ENCODE data around the gene BTBD10.

The BTBD10 gene

DNA sequence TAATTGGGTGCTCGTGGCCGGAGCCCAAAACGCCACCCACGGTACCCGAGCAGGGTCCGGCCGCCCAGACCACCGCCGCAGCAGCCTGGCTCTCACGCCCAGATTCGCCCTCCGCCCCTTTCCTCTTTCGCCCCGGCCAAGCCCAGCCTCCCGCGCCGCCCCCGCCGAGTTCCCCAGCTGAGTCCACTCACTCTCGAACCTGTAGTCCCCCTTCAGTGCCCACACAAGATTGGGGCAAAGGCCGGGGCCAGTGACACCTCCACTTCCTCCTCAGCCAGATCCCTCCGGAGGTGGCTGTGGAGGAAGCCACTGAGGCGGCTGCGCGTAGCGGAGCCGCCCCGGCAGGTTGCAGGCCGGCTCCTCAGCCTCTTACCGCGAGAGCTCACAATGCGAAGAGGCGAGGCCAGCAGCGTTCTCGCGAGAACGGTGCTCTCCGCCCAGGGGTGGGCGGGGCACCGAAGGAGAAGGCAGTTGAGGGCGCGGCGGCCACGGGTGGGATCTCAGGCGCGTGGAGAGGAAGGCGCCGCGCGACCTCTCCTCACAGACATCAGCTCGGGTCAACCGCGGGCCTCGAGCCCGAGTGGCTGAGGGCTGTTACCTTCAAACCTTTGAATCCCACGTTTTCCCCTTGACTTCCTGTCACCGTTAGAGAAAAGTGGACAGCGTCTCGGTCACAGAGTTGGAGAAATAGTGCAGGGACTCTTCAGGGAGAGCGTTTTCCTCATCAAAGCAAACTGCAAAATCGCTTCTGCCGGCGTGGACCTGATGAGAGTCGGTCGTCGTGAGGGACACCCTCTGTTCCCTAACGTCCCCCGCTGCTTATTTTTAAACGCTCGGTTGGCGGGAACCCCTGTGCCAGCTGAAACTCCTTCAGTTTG lies at the start of gene BTBD10:
TSS of gene BTBD10 (minus strand) at position 322 of the 878 bp plus-strand sequence. CDS start 18,098 bp downstream, outside the sequence.
- no peak for TF ChIP-seq ZNF274 (IDR thresholded peaks at IDR 0.05; ENCODE audit: low read depth, low read length)

DNA sequence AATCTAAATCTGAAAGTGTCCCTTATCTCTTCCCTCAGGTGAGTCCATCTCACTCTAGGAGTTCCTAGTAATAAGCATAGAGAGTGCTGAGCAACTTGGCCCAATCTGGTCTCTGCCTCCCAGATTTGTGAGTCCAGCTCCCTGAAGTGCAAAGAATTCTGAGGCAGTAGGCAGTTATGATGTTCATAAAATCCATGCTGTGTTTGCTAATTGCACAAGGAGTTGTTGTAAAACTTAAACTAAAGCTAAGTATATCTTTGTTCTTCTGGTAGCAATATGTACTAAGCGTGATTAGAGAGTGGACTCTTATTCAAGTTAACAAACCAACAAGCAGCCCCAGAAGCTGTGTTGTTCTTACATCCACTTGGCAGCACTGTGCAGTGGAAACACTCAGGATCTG lies 40.4 kb upstream of the BTBD10 start:
- no peak overlapping the region for H3K4me3 ChIP-seq (ENCODE audit: low read length)
- no peak for TF ChIP-seq ZNF274 (IDR thresholded peaks at IDR 0.05; ENCODE audit: low read depth, low read length)

More for the DNA sequence above, at the start of gene BTBD10:
- peak within 1 kb of the TSS; percentile 79 for H3K4me3 ChIP-seq (ENCODE audit: low read length)

DNA sequence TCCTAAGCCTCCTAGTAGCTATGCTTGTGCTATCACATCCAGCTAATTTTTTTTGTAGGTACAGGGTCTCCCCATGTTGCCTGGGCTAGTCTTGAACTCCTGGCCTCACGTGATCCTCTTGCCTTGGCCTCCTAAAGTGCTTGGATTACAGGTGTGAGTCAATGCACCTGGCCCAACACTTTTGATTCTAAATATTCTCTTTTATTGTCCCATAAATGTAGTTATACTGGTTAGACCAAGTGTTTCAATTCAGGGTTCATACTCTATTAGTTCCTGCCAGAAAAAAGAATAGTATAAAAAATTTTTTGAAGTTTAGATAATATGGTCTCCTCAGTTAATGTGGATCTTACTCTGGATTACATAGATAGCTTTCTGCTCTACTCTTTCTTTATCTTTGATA lies 39.5 kb upstream of the BTBD10 start:
- H3K4me3 ChIP-seq (ENCODE audit: low read length) = no peak overlapping the region
- TF ChIP-seq ZNF274 (IDR thresholded peaks at IDR 0.05; ENCODE audit: low read depth, low read length) = no peak

DNA sequence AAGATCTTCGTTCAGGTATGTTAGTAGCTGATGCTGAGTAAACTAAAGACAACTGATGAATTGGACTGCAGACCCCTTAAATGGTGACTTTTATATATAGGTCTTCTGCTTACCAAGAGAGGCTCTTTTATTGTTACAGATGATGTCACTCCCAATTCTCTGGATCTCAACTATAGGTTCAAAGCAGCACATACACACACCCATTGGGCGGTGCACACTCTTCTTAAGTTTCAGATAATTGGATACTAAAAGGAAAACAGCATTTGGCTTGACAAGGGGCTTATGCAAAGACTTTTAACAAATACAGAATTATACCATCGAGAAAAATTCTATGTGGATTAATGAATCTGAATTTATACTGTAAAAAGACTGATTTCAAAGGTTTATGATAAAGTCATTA lies 32.9 kb upstream of the BTBD10 start, which contains the start of gene PTH:
TSS of gene PTH (minus strand) at position 69 of the 400 bp plus-strand sequence. CDS start 3,142 bp downstream, outside the sequence.
- TF ChIP-seq ZNF274 (IDR thresholded peaks at IDR 0.05; ENCODE audit: low read depth, low read length) = no peak
- no peak within 1 kb of the TSS for H3K4me3 ChIP-seq (ENCODE audit: low read length)

DNA sequence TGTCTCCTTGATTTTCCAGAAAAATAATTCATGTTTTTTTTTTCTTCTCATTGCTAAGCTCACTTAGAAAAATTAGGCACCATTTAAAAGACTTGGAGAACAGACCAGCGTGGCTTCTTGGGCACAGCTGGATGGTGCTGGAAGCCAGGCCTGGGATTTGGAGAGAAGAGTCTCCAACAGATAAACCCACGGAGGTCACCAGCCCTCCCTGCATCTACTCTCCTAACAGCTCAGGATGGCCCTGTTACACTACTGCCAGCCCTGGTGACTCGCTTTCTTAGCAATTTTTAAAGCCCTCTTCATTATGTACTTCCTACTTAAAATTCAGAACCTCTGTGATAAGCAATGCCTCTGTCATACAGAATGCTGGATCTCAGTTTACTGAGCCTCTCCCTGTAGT lies 31.0 kb upstream of the BTBD10 start:
- H3K4me3 ChIP-seq (ENCODE audit: low read length) = no peak overlapping the region
- no peak for TF ChIP-seq ZNF274 (IDR thresholded peaks at IDR 0.05; ENCODE audit: low read depth, low read length)

DNA sequence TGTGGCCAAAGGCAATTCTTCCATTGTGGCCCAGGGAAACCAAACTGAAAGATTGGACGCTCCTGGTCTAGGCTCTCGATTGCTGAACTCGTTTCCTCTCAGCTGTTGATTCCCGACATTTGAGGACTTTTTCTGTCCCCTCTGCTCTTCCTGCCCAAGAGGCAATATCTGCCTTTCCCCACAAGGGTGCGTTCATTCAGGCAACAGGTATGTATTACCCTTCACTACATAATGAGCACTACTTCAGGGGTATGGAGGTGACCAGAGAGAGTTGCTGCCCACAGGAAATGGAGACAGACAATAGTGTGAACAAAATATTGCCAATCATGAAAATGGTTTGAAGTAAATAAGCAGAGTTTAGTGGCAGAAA lies 24.6 kb upstream of the BTBD10 start:
- peak overlapping the region; percentile 36; the same call in 1 of the 2 replicates for H3K4me3 ChIP-seq (ENCODE audit: low read length)
- no peak for TF ChIP-seq ZNF274 (IDR thresholded peaks at IDR 0.05; ENCODE audit: low read depth, low read length)

DNA sequence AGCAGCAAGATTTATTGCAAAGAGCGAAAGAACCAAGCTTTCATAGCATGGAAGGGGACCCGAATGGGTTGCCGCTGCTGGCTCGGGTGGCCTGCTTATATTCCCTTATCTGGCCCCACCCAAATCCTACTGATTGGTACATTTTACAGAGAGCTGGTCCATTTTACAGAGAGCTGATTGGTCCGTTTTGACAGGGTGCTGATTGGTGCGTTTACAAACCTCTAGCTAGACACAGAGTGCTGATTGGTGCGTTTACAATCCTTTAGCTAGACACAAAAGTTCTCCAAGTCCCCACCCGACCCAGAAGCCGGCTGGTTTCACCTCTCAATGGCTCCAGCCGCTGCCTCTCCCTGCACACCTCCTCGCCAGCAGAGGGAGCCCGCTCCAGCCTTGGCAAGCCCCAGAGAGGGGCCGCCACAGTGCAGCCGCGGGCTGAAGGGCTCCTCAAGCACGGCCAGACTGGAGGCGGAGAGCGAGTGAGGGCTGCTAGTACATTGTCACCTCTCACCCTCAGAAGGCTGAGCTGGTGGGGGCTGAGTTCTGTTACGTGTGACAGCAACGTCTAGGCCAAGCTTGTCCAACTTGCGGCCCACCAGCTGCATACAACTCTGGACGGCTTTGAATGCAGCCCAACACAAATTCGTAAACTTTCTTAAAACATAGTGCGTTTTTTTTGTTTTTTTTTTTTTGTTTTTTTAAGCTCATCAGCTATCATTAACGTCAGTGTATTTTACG lies 24.1 kb upstream of the BTBD10 start:
- TF ChIP-seq ZNF274 (IDR thresholded peaks at IDR 0.05; ENCODE audit: low read depth, low read length) = no peak
- H3K4me3 ChIP-seq (ENCODE audit: low read length) = peak overlapping the region; percentile 36; the same call in 1 of the 2 replicates

DNA sequence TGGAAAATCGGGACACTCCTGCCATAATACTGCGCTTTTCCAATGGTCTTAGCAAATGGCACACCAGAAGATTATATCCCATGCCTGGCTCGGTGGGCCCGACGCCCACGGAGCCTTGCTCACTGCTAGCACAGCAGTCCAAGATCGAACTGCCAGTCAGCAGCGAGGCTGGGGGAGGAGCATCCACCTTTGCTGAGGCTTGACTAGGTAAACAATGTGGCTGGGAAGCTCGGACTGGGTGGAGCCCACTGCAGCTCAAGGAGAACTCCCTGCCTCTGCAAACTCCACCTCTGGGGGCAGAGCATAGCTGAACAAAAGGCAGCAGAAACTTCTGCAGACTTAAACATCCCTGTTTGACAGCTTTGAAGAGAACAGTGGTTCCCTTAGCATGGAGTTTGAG lies 17.2 kb upstream of the BTBD10 start:
- TF ChIP-seq ZNF274 (IDR thresholded peaks at IDR 0.05; ENCODE audit: low read depth, low read length) = no peak
- H3K4me3 ChIP-seq (ENCODE audit: low read length) = no peak overlapping the region

DNA sequence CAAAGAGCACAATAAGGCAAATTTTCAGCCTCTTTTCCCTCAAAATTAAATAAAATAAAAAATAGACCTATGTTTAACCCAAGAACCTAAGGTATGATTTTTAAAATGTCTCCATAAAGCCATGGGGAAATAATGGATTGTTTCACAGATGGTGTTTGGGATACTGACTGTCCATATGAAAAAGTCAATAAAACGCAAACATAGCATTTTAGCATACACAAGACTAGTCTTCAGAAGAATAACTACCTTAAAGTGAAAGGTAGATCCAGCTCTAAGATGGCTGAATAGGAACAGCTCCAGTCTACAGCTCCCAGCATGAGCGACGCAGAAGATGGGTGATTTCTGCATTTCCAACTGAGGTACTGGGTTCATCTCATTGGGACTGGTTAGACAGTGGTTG lies 16.7 kb upstream of the BTBD10 start:
- H3K4me3 ChIP-seq (ENCODE audit: low read length) = no peak overlapping the region
- TF ChIP-seq ZNF274 (IDR thresholded peaks at IDR 0.05; ENCODE audit: low read depth, low read length) = no peak

DNA sequence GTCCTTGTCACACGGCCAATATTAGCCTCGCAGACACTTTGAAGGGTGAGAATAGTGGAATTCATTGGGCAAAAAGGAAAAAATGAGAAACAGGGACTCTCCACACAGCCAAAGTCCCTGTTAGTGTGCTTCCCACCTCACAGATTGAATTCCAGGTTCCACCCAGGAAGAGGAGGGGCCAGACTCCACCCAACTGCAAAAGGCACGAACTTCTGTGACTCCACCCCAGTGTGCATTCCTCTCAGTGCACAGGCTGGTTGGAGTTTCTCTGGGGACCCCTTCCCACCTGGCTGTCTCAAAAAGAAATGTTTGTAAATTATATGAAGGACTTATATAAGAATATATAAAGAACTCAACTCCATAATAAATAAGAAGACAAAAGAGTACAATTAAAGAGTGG lies 12.1 kb upstream of the BTBD10 start:
- no peak overlapping the region for H3K4me3 ChIP-seq (ENCODE audit: low read length)
- TF ChIP-seq ZNF274 (IDR thresholded peaks at IDR 0.05; ENCODE audit: low read depth, low read length) = no peak

DNA sequence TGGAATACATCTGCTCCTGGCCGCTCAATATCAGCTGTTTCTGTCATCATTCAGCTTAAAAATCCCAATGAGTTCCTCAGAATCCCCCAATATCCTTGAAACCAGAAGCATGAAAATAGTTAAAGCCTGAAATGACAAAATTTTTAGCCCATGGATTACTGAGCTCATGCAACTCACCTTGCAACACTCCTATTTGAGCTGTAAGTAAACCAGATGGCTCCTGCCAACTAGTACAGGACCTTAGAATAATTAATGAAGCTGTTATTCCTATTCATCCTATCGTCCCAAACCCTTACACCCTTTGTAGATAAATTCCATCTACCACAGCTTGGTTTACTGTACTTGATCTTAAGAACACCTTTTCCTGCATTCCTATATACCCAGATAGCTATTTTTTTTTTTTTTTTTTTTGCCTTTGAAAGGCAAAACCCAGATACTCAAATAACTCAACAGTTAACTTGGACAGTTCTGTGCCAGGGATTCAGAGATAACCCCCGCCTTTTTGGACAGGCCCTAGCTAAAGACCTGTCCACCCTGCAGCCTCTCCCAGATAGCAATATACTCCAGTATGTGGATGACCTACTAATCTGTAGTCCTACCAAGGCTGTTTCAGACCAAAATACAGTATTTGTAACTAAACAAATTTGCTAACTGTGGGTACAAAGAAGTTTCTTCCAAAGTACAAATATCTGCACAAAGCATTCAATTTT lies 10.1 kb upstream of the BTBD10 start:
- TF ChIP-seq ZNF274 (IDR thresholded peaks at IDR 0.05; ENCODE audit: low read depth, low read length) = no peak
- H3K4me3 ChIP-seq (ENCODE audit: low read length) = no peak overlapping the region

DNA sequence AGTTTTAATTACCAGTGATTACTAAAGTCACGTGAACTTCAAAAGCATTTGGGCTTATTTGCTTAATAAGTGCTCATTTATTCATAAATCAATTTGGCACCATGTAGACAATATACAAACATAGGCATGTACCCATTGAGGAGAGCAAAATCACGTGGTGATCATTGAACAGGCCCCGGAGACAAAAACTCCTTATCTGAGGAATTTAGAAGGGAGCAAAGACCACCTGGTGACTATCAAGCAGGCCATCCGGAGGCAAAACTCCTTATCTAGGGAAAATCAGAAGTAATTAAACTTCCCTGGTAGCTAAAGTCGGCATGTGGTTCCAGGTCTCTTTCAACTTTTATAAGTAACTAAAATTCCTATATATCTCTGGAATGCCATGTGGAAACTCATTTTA lies 5.7 kb upstream of the BTBD10 start:
- no peak for TF ChIP-seq ZNF274 (IDR thresholded peaks at IDR 0.05; ENCODE audit: low read depth, low read length)
- H3K4me3 ChIP-seq (ENCODE audit: low read length) = no peak overlapping the region

DNA sequence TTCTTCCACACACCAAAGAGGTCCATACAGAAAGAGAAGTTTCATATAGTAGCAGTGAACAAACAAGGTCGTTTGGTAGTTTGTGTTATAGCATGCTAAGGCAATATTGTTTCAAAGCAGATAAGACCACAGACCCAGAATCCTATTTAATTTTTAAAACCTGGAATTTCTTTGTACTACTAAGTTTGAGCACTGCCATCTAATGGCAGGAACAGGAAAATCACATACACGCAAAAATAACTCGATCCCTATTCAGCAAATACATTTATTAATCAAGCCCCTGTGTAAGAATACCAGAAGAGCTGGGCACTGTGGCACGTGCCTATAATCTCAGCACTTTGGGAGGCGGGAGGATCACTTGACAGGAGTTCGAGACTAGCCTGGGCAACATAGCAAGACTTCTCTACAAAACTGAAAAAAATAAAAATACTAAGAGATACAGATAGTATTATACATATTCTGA lies 2.9 kb upstream of the BTBD10 start:
- no peak for TF ChIP-seq ZNF274 (IDR thresholded peaks at IDR 0.05; ENCODE audit: low read depth, low read length)
- H3K4me3 ChIP-seq (ENCODE audit: low read length) = no peak overlapping the region

DNA sequence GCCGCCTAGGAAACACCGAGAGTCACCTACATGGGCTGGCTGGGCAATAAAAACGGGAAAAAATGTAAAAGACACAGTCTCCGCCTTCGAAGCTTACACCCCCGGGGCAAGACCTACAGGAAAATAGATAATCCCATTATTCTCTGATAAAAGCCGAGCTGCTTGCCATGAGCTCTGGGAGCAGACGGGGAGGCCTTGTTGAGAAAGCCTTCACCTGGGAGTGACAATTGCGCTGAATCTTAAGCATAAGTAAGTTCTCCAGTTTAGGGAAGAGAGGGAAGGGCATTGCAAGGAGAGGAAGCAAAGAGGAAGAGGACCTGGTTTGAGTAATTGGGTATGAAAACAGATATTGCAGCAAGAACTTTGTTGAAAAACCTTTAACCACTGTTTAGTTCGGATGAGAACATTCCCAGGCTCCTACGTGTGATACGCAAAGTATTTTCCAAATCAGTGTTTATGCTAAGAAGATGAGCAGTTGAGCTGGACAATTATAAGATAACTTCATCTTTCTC lies 813 bp upstream of the BTBD10 start:
- peak overlapping the region; percentile 79 for H3K4me3 ChIP-seq (ENCODE audit: low read length)
- no peak for TF ChIP-seq ZNF274 (IDR thresholded peaks at IDR 0.05; ENCODE audit: low read depth, low read length)
